Gastrocnemius medialis (tissue), 4 donors: ENCODE measurements around the gene PRL.

ENCODE experiments used
- CTCF ChIP-seq, 5 experiments: fragments of 450-650 bp in 3 of 5; fragments of 200-600 bp in 2 of 5; sonication (generic) in 2 of 5; IDR thresholded peaks in 4 of 5; conservative IDR thresholded peaks in 1 of 5; 1 replicate in 4 of 5; 2 replicates in 1 of 5; pipeline ENCODE4 v1.5.1; 2016 to 2019; ENCODE audit warnings: antibody characterized with exemption in 5 of 5, mild to moderate bottlenecking in 3 of 5, moderate library complexity in 3 of 5
- POLR2A ChIP-seq, 2 donors: fragments of 450-650 bp; IDR thresholded peaks; one replicate each; pipeline ENCODE4 v1.6.1; 2017; ENCODE audit warnings: antibody characterized with exemption in 2 of 2, mild to moderate bottlenecking in 2 of 2, moderate library complexity in 2 of 2

- TF ChIP-seq CTCF (IDR thresholded peaks at IDR 0.05 in 4 of 5, conservative IDR thresholded peaks at IDR 0.05 in 1 of 5): no peak
- no peak for TF ChIP-seq POLR2A (IDR thresholded peaks at IDR 0.05)
Measured at GRCh38 chr6:22251348-22251747, 45.5 kb downstream of the PRL start.
